Mesodermal cell (in vitro differentiated cells): ENCODE results near the gene TBC1D5.

ENCODE experiments used
- H3K27ac ChIP-seq: 2 replicates; pipeline ENCODE4 v1.7.0; 2013; ENCODE audit warnings: mild to moderate bottlenecking, low read depth, low read length, moderate library complexity; ENCODE audit not compliant: severe bottlenecking
- H3K36me3 ChIP-seq: 2 replicates; pipeline ENCODE4 v1.7.1; 2013; ENCODE audit warnings: mild to moderate bottlenecking, low read length, moderate library complexity; ENCODE audit not compliant: control insufficient read depth, insufficient read depth
- H3K4me1 ChIP-seq: one replicate; pipeline ENCODE4 v1.7.1; 2013; ENCODE audit warnings: mild to moderate bottlenecking, low read length; ENCODE audit not compliant: insufficient read depth, control insufficient read depth, poor library complexity, severe bottlenecking
- H3K4me3 ChIP-seq: 2 replicates; pipeline ENCODE4 v1.7.0; 2013; ENCODE audit warnings: low read length, control low read depth, mild to moderate bottlenecking; ENCODE audit not compliant: insufficient read depth, poor library complexity, severe bottlenecking; ENCODE audit errors: extremely low read depth
- H3K9me3 ChIP-seq: 2 replicates; pipeline ENCODE4 v1.7.1; 2013; ENCODE audit warnings: mild to moderate bottlenecking, low read length, moderate library complexity; ENCODE audit not compliant: control insufficient read depth
- WGBS, 2 experiments: methylation state at CpG; one replicate each; pipeline ENCODE4 v1.1.5; 2013; ENCODE audit warnings: missing lambda C conversion rate in 2 of 2; ENCODE audit not compliant: insufficient coverage in 2 of 2; 5-methylcytosine and 5-hydroxymethylcytosine counted together

The TBC1D5 gene

DNA sequence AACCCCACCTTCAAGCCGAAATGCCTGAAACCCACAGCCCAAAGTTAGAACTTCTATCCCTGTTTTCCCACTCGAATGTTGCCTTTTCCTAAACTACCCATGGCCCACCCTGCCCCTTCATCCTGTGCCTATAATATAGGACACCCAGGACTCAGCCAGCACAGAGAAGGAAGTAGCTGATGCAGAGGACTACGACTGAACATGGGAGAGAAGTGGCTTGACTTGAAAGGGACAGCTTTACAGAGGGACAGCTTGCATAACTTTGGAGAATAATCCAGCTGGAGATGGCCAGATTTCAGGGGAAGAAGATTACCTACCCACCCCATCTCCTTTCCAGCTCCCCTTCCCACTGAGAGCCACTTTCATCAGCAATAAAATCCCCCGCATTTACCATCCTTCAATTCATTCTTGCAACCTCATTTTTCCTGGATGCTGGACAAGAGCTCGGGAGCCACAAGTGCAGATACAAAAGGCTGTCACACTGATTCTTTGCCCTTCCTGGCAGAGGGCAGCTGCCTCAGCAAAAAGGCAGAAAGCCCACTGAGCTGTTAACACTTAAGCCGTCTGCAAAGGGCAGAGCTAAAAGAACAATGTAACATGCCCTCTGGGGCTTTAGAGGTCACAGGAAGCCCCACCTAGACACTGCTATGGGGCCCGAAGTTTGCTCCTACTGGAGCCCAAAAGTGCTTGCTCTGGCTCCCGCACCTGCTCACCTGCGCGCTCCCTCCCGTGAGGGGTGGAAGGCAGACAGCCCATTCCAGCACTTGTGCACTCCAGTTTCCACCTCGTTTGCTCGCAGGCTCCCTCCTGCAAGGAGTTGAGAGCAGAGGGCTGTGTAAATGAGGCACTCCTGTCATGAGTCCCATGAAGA lies 224.0 kb downstream of the TBC1D5 start:
- no peak overlapping the region for H3K27ac ChIP-seq
- no peaks in the 10 kb centered on the region for H3K4me1 ChIP-seq
- H3K9me3 ChIP-seq, result no peaks in the 10 kb centered on the region
- no peaks in the 10 kb centered on the region for H3K36me3 ChIP-seq
- no peak overlapping the region for H3K4me3 ChIP-seq
- WGBS, 2 experiments, result 55 to 73% methylated on average over 7 to 8 of the region's 13 CpGs

DNA sequence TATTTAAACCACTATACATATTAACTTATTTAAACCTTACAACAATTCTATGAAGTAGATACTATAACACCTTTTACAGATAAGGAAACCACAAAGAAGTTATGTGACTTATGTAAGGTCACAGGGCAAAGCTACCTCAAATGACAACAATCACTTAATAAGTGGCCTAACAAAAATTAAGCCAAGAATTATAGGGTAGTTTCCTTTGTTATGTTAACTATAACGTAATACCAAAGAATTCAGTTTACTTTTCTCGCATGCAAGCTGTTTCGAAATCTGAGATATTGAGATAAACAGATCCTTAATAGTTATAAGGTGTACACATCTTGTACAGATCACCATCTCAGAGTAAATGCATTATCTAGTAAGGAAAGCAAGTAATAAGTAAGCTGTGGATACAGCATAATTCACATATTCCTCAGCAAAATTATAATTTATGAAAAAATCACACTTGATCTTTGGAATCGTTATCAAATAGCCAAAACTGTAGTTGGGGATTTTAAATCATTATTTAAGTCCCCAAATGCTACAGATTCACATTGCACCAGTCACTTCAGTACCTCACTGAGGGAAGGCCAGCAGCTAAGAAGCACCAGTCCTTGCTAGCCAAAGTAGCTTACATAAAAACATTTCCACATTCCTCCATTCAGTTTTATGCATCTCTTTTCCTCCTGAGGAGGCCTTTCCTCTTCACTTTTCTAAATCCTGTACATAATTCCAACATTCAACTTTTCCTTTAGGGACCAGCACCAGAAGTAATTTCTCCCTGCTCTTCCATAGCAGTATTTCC lies 226.8 kb downstream of the TBC1D5 start:
- Histone ChIP-seq H3K4me1 (no peaks in the 10 kb centered on the region), H3K36me3 (no peaks in the 10 kb centered on the region), H3K27ac (no peak overlapping the region), H3K4me3 (no peak overlapping the region), H3K9me3 (no peaks in the 10 kb centered on the region)
- WGBS, 2 experiments, result no CpG with 5 or more reads among the region's 4 CpGs

- Histone ChIP-seq H3K4me1 (no peaks in the 10 kb centered on the region), H3K4me3 (no peak overlapping the region), H3K27ac (no peak overlapping the region), H3K9me3 (no peaks in the 10 kb centered on the region), H3K36me3 (no peaks in the 10 kb centered on the region)
Measured at GRCh38 chr3:17514597-17514996, 227.8 kb downstream of the TBC1D5 start.

GRCh38 chr3:17510265-17510664 lies 232.2 kb downstream of the TBC1D5 start:
- Histone ChIP-seq H3K36me3 (no peaks in the 10 kb centered on the region), H3K4me3 (no peak overlapping the region), H3K9me3 (no peaks in the 10 kb centered on the region), H3K4me1 (no peaks in the 10 kb centered on the region), H3K27ac (no peak overlapping the region)
- WGBS, 2 experiments, result 100% methylated on average over 1 to 2 of the region's 4 CpGs

GRCh38 chr3:17508180-17508752 lies 234.2 kb downstream of the TBC1D5 start:
- no peaks in the 10 kb centered on the region for H3K9me3 ChIP-seq
- H3K36me3 ChIP-seq, result no peaks in the 10 kb centered on the region
- 100% methylated on average over 3 of the region's 4 CpGs; no CpG with 5 or more reads in 1 of the 2 experiments for WGBS, 2 experiments
- no peak overlapping the region for H3K27ac ChIP-seq
- H3K4me1 ChIP-seq, result no peaks in the 10 kb centered on the region
- H3K4me3 ChIP-seq, result no peak overlapping the region

GRCh38 chr3:17507480-17507879 lies 235.0 kb downstream of the TBC1D5 start:
- no peak overlapping the region for H3K27ac ChIP-seq
- no peak overlapping the region for H3K4me3 ChIP-seq
- H3K9me3 ChIP-seq, result no peaks in the 10 kb centered on the region
- no peaks in the 10 kb centered on the region for H3K36me3 ChIP-seq
- H3K4me1 ChIP-seq, result no peaks in the 10 kb centered on the region

GRCh38 chr3:17505856-17506255 lies 236.6 kb downstream of the TBC1D5 start:
- H3K27ac ChIP-seq, result no peak overlapping the region
- no peaks in the 10 kb centered on the region for H3K9me3 ChIP-seq
- no peaks in the 10 kb centered on the region for H3K36me3 ChIP-seq
- H3K4me1 ChIP-seq, result peaks cover 2% of the 10 kb centered on the region
- H3K4me3 ChIP-seq, result no peak overlapping the region

GRCh38 chr3:17501745-17502144 lies 240.7 kb downstream of the TBC1D5 start:
- peaks cover 7% of the 10 kb centered on the region for H3K4me1 ChIP-seq
- H3K27ac ChIP-seq, result no peak overlapping the region
- no peaks in the 10 kb centered on the region for H3K36me3 ChIP-seq
- no peaks in the 10 kb centered on the region for H3K9me3 ChIP-seq
- 100% methylated on average over 1 to 2 of the region's 2 CpGs for WGBS, 2 experiments
- H3K4me3 ChIP-seq, result no peak overlapping the region

DNA sequence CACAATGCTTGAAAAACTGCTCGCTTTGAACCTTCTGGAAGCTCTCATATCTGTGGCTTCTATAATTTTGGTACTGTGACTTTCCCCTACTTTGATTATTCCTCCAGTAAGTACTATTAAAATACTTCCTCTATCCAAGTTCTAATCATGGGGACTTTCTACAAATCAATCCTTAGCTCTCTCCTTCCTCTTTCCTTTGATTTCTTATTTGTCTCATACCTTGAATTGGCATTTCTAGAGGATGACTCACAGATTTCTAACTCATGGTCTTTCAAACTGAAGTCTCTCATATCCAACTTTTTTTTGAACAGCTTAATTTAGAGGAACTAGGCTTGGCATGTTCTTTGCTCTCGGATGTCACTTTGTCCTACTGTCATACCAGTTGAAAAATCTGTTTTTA lies 241.8 kb downstream of the TBC1D5 start:
- Histone ChIP-seq H3K9me3 (no peaks in the 10 kb centered on the region), H3K36me3 (no peaks in the 10 kb centered on the region), H3K27ac (no peak overlapping the region), H3K4me1 (peaks cover 7% of the 10 kb centered on the region), H3K4me3 (no peak overlapping the region)
- WGBS, 2 experiments, result 91% methylated on average over 2 of the region's 2 CpGs; no CpG with 5 or more reads in 1 of the 2 experiments

DNA sequence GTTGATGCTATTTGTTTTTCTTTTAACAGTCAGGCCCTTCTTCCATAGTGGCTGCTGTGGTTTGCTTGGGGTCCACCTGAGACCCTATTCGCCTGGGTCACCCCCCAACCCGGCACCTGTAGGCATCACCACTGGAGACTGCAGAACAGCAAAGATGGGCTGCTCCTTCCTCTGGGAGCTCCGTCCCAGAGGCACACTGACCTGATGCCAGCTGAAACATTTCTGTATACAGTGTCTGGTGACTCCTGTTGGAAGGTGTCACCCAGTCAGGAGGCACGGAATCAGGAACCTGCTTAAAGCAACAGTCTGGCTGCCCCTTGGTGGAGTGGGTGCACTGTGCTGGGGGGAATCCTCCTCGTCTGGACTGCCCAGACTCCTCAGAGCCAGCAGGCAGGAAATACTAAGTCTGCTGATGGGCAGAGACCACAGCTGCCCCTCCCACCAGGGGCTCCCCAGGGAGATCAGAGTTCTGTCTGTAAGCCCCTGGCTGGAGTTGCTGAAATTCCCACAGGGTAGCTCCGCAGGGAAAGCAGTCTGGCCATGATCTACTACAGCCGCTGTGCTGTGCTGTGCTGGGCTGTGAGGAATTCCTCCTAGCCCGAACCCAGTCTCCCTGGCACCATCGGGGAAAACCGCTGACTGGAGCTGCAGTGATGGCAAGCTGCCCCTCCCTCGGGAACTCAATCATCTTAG lies 248.2 kb downstream of the TBC1D5 start:
- Histone ChIP-seq H3K4me1 (no peaks in the 10 kb centered on the region), H3K4me3 (no peak overlapping the region), H3K36me3 (no peaks in the 10 kb centered on the region), H3K9me3 (peaks cover 4% of the 10 kb centered on the region), H3K27ac (peak overlapping the region; percentile 19)
- WGBS, 2 experiments, result 62 to 80% methylated on average over 10 to 11 of the region's 11 CpGs
